Peyer's patch (tissue), 4 donors: Measurements from ENCODE around the gene NAA10.

Source experiments
- CTCF ChIP-seq, 6 experiments: fragments of 450-650 bp in 4 of 6; fragments of 200-600 bp in 2 of 6; sonication (generic) in 1 of 6; IDR thresholded peaks; one replicate each; pipeline ENCODE4 v1.5.1; 2017 to 2019; ENCODE audit warnings: antibody characterized with exemption in 6 of 6, mild to moderate bottlenecking in 3 of 6, moderate library complexity in 1 of 6
- POLR2A ChIP-seq, 2 donors: fragments of 450-650 bp; IDR thresholded peaks; one replicate each; pipeline ENCODE4 v1.5.1; 2017; ENCODE audit warnings: antibody characterized with exemption in 2 of 2, mild to moderate bottlenecking in 2 of 2, moderate library complexity in 2 of 2

- TF ChIP-seq CTCF (IDR thresholded peaks at IDR 0.05) (no peak), POLR2A (IDR thresholded peaks at IDR 0.05) (no peak)
Measured at GRCh38 chrX:153885208-153885787, 49.5 kb downstream of the NAA10 start.
